HepG2 (cell line): ENCODE data around the gene PDK2. TPM values are rescaled to one million over a fixed set of nuclear protein-coding genes. Genes with fewer than 3 reads are reported as not detected.
A peak's percentile ranks its signal among the peaks of the same experiment; 100 is the strongest.

Source experiments
- ARNT2 ChIP-seq: sonication (generic); formaldehyde crosslinking; IDR thresholded peaks from 2 replicates; pipeline ENCODE4 v1.8.0; 2022; ENCODE audit warnings: mild to moderate bottlenecking, low read depth, missing genetic modification reagents, moderate library complexity
- EED ChIP-seq: sonication (generic); formaldehyde crosslinking; IDR thresholded peaks from 2 replicates; pipeline ENCODE4 v1.5.0; 2020; ENCODE audit warnings: mild to moderate bottlenecking, missing genetic modification reagents
- EP300 ChIP-seq, 3 experiments: sonication (generic) in 1 of 3; formaldehyde crosslinking in 1 of 3; IDR thresholded peaks; 2 replicates each; pipeline versions ENCODE4 v1.5.1 to v1.6.1; 2011 to 2020; ENCODE audit warnings: low read depth in 2 of 3, low read length in 2 of 3, borderline replicate concordance in 1 of 3, improper control_type of control experiment in 1 of 3, mild to moderate bottlenecking in 1 of 3, missing genetic modification reagents in 1 of 3, moderate library complexity in 1 of 3
- HNRNPH1 ChIP-seq: fragments of 200-400 bp; formaldehyde crosslinking; optimal IDR thresholded peaks from 2 replicates; pipeline ENCODE3; 2017; ENCODE audit warnings: mild to moderate bottlenecking, low read depth, low read length
- HNRNPK ChIP-seq: fragments of 200-400 bp; formaldehyde crosslinking; IDR thresholded peaks from 2 replicates; pipeline ENCODE4 v1.6.1; 2018; ENCODE audit warnings: low read length, low read depth, moderate library complexity, mild to moderate bottlenecking; ENCODE audit not compliant: poor library complexity, severe bottlenecking
- MLX ChIP-seq: IDR thresholded peaks from 2 replicates; pipeline ENCODE4 v1.6.1; 2016
- MTERF4 ChIP-seq: sonication (generic); formaldehyde crosslinking; IDR thresholded peaks from 2 replicates; pipeline ENCODE4 v1.8.0; 2023; ENCODE audit warnings: mild to moderate bottlenecking, missing genetic modification reagents
- NONO ChIP-seq, 2 experiments: fragments of 450-650 bp in 1 of 2; sonication (generic) in 1 of 2; formaldehyde crosslinking in 1 of 2; IDR thresholded peaks in 1 of 2; conservative IDR thresholded peaks in 1 of 2; 2 replicates each; pipeline versions ENCODE4 v1.6.1 to v1.8.0; 2017 to 2022; ENCODE audit warnings: mild to moderate bottlenecking in 1 of 2, missing genetic modification reagents in 1 of 2, moderate library complexity in 1 of 2
- NR2F1 ChIP-seq, 2 experiments: fragments of 450-650 bp in 1 of 2; formaldehyde crosslinking in 1 of 2; IDR thresholded peaks; 2 replicates each; pipeline versions ENCODE4 v1.5.0 to v1.6.1; 2016 to 2020; ENCODE audit warnings: mild to moderate bottlenecking in 1 of 2, missing compliant biosample characterization in 1 of 2, missing genetic modification reagents in 1 of 2, moderate library complexity in 1 of 2
- SIN3B ChIP-seq: fragments of 150-350 bp; IDR thresholded peaks from 2 replicates; pipeline ENCODE4 v1.6.1; 2014; ENCODE audit warnings: low read length
- SP2 ChIP-seq: sonication (generic); formaldehyde crosslinking; IDR thresholded peaks from 2 replicates; pipeline ENCODE4 v1.5.1; 2020; ENCODE audit warnings: mild to moderate bottlenecking, missing genetic modification reagents
- SRSF4 ChIP-seq: fragments of 200-400 bp; formaldehyde crosslinking; IDR thresholded peaks from one replicate; pipeline ENCODE4 v1.6.1; 2018; ENCODE audit warnings: mild to moderate bottlenecking, low read depth, low read length, moderate library complexity; ENCODE audit not compliant: poor library complexity, severe bottlenecking
- TEAD2 ChIP-seq: sonication (generic); formaldehyde crosslinking; IDR thresholded peaks from 2 replicates; pipeline ENCODE4 v1.9.0; 2021; ENCODE audit warnings: missing genetic modification reagents
- ZNF180 ChIP-seq: sonication (generic); formaldehyde crosslinking; IDR thresholded peaks from 2 replicates; pipeline ENCODE4 v1.4.0; 2020; ENCODE audit warnings: low read depth, missing genetic modification reagents, borderline replicate concordance
- ZNF264 ChIP-seq: sonication (generic); formaldehyde crosslinking; IDR thresholded peaks from 2 replicates; pipeline ENCODE4 v1.4.0; 2020; ENCODE audit warnings: missing genetic modification reagents
- ZNF567 ChIP-seq: sonication (generic); formaldehyde crosslinking; IDR thresholded peaks from 2 replicates; pipeline ENCODE4 v1.8.1; 2023; ENCODE audit warnings: mild to moderate bottlenecking, missing genetic modification reagents, borderline replicate concordance
- ZNF572 ChIP-seq: sonication (generic); formaldehyde crosslinking; IDR thresholded peaks from 2 replicates; pipeline ENCODE4 v1.5.1; 2020; ENCODE audit warnings: mild to moderate bottlenecking, missing genetic modification reagents
- ZNF782 ChIP-seq: sonication (generic); formaldehyde crosslinking; IDR thresholded peaks from 2 replicates; pipeline ENCODE4 v1.4.0; 2020; ENCODE audit warnings: missing genetic modification reagents, mild to moderate bottlenecking, borderline replicate concordance
- ZSCAN30 ChIP-seq: sonication (generic); formaldehyde crosslinking; IDR thresholded peaks from 2 replicates; pipeline ENCODE4 v1.5.0; 2020; ENCODE audit warnings: mild to moderate bottlenecking, missing genetic modification reagents
- polyA plus RNA-seq, 8 experiments: library from polyadenylated mRNA; depleted of rRNA in 3 of 8; stranded (reverse) in 7 of 8; unstranded in 1 of 8; fragments of >200 nt; fragmentation: Illumina TruSeq in 4 of 8; extraction: Trizol in 4 of 8; gene quantifications; 2 replicates each; pipeline versions ENCODE4 v1.2.1 to v1.2.3, GENCODE V29; 2011 to 2016; ENCODE audit warnings: low read depth in 4 of 8, missing spikeins in 1 of 8, mixed read lengths in 1 of 8; ENCODE audit not compliant: insufficient read depth in 1 of 8
- total RNA-seq, 5 experiments: library from RNA; depleted of rRNA; stranded (reverse); fragments of >200 nt; fragmentation: Illumina TruSeq; extraction: Trizol; gene quantifications; 2 replicates each; pipeline ENCODE4 v1.2.3, GENCODE V29; 2016; ENCODE audit warnings: low read depth in 1 of 5
- TF ChIP-seq, protein P1 (sequence below): sonication (generic); formaldehyde crosslinking; IDR thresholded peaks from 2 replicates; pipeline ENCODE4 v1.8.1; 2023; ENCODE audit warnings: missing genetic modification reagents, mild to moderate bottlenecking, borderline replicate concordance
- TF ChIP-seq, protein P2 (sequence below): sonication (generic); formaldehyde crosslinking; IDR thresholded peaks from 2 replicates; pipeline ENCODE4 v1.5.0; 2020; ENCODE audit warnings: missing genetic modification reagents, mild to moderate bottlenecking, borderline replicate concordance
- TF ChIP-seq, protein P3 (sequence below): sonication (generic); formaldehyde crosslinking; conservative IDR thresholded peaks from 2 replicates; pipeline ENCODE4 v1.8.0; 2022; ENCODE audit warnings: mild to moderate bottlenecking, moderate library complexity, missing genetic modification reagents

Gene PDK2
- total and polyA plus RNA-seq, 2 of the 13 experiments (the other 11 are each of a cell fraction or from before 2014, with no cell fraction given): 18.5 to 59.7 TPM

- peak; percentile 83; the same call in 1 of the 2 replicates for TF ChIP-seq ZNF567 (CRISPR knock-in tag)
- TF ChIP-seq, protein P1, sequence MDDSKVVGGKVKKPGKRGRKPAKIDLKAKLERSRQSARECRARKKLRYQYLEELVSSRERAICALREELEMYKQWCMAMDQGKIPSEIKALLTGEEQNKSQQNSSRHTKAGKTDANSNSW (CRISPR knock-in tag): no peak
- TF ChIP-seq NR2F1 (CRISPR knock-in tag; IDR thresholded peaks at IDR 0.05): no peak
- TF ChIP-seq MLX: 0 out of 2 replicates have a peak, but pooled peaks have one; percentile 31
- TF ChIP-seq HNRNPK: peak; percentile 75
- TF ChIP-seq ZNF572 (CRISPR knock-in tag): peak; percentile 94; the same call in 1 of the 2 replicates
- TF ChIP-seq NONO (IDR thresholded peaks at IDR 0.05): no peak
- peak; percentile 92 for TF ChIP-seq NONO (CRISPR knock-in tag; conservative IDR thresholded peaks at IDR 0.05)
- no peak for TF ChIP-seq EP300 (IDR thresholded peaks at IDR 0.05; ENCODE audit: low read depth in 2 of 2, low read length in 2 of 2)
- TF ChIP-seq EP300 (CRISPR knock-in tag; IDR thresholded peaks at IDR 0.05; ENCODE audit: borderline replicate concordance): no peak
- no peak for TF ChIP-seq ZNF264
- TF ChIP-seq, protein P2, sequence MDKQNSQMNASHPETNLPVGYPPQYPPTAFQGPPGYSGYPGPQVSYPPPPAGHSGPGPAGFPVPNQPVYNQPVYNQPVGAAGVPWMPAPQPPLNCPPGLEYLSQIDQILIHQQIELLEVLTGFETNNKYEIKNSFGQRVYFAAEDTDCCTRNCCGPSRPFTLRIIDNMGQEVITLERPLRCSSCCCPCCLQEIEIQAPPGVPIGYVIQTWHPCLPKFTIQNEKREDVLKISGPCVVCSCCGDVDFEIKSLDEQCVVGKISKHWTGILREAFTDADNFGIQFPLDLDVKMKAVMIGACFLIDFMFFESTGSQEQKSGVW (CRISPR knock-in tag): no peak
- TF ChIP-seq ZNF782: peak; percentile 68; the same call in 1 of the 2 replicates
- no peak for TF ChIP-seq ARNT2 (CRISPR knock-in tag)
- TF ChIP-seq SRSF4: no peak
- TF ChIP-seq SP2 (CRISPR knock-in tag): no peak
- no peak for TF ChIP-seq ZSCAN30
- no peak for TF ChIP-seq EED (CRISPR knock-in tag)
- no peak for TF ChIP-seq HNRNPH1
- TF ChIP-seq TEAD2: no peak
- peak; percentile 92 for TF ChIP-seq MTERF4 (CRISPR knock-in tag)
- TF ChIP-seq, protein P3, sequence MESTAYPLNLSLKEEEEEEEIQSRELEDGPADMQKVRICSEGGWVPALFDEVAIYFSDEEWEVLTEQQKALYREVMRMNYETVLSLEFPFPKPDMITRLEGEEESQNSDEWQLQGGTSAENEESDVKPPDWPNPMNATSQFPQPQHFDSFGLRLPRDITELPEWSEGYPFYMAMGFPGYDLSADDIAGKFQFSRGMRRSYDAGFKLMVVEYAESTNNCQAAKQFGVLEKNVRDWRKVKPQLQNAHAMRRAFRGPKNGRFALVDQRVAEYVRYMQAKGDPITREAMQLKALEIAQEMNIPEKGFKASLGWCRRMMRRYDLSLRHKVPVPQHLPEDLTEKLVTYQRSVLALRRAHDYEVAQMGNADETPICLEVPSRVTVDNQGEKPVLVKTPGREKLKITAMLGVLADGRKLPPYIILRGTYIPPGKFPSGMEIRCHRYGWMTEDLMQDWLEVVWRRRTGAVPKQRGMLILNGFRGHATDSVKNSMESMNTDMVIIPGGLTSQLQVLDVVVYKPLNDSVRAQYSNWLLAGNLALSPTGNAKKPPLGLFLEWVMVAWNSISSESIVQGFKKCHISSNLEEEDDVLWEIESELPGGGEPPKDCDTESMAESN: 0 out of 2 replicates have a peak, but pooled peaks have one; percentile 35
- TF ChIP-seq SIN3B: no peak
- TF ChIP-seq ZNF180 (CRISPR knock-in tag): no peak
These were observed 66.1 kb downstream of the PDK2 start (continued) for GRCh38 chr17:50161023-50161910.
